GM12878 (cell line): ENCODE data around the gene TUBAL3.

Experiments used
- ATF2 ChIP-seq: IDR thresholded peaks from 2 replicates; pipeline ENCODE4 v1.6.1; 2012; ENCODE audit warnings: low read length, inconsistent platforms
- BHLHE40 ChIP-seq, 2 experiments: fragments of 450-650 bp in 1 of 2; IDR thresholded peaks; 2 replicates each; pipeline ENCODE4 v1.6.1; 2011 to 2017; ENCODE audit warnings: low read depth in 2 of 2, borderline replicate concordance in 1 of 2, improper control_type of control experiment in 1 of 2, low read length in 1 of 2, mild to moderate bottlenecking in 1 of 2
- CTCF ChIP-seq, 3 experiments: IDR thresholded peaks in 2 of 3; conservative IDR thresholded peaks in 1 of 3; 2 replicates each; pipeline ENCODE4 v1.5.1; 2011; ENCODE audit warnings: low read depth in 3 of 3, low read length in 3 of 3, mild to moderate bottlenecking in 3 of 3, control low read depth in 2 of 3, moderate library complexity in 2 of 3, inconsistent platforms in 1 of 3, mixed read lengths in 1 of 3; ENCODE audit not compliant: control insufficient read depth in 2 of 3, insufficient read depth in 1 of 3; ENCODE audit errors: extremely low read depth in 1 of 3
- EZH2 ChIP-seq: IDR thresholded peaks from 2 replicates; pipeline ENCODE4 v1.6.1; 2012; ENCODE audit warnings: low read depth, mild to moderate bottlenecking, control low read depth, inconsistent platforms, low read length, borderline replicate concordance; ENCODE audit not compliant: control insufficient read depth
- FOXM1 ChIP-seq: IDR thresholded peaks from 2 replicates; pipeline ENCODE4 v1.6.1; 2012; ENCODE audit warnings: low read depth, mild to moderate bottlenecking, inconsistent platforms, low read length, moderate library complexity
- KDM1A ChIP-seq: fragments of 200-600 bp; sonication (generic); IDR thresholded peaks from 2 replicates; pipeline ENCODE4 v1.6.1; 2016; ENCODE audit warnings: borderline replicate concordance
- SUPT20H ChIP-seq: IDR thresholded peaks from 2 replicates; pipeline ENCODE4 v1.6.1; 2011; ENCODE audit warnings: low read depth, mild to moderate bottlenecking, low read length, moderate library complexity, borderline replicate concordance; ENCODE audit not compliant: control insufficient read depth

GRCh38 chr10:5440206-5440605 lies 35.6 kb upstream of the TUBAL3 start:
- TF ChIP-seq FOXM1 = no peak
- TF ChIP-seq CTCF (IDR thresholded peaks at IDR 0.05 in 2 of 3, conservative IDR thresholded peaks at IDR 0.05 in 1 of 3; ENCODE audit: control insufficient read depth in 2 of 3, extremely low read depth in 1 of 3, insufficient read depth in 1 of 3, low read depth in 3 of 3, low read length in 3 of 3) = no peak
- TF ChIP-seq EZH2 = no peak
- no peak for TF ChIP-seq KDM1A
- TF ChIP-seq SUPT20H = no peak
- no peak for TF ChIP-seq BHLHE40 (IDR thresholded peaks at IDR 0.05; ENCODE audit: borderline replicate concordance in 1 of 2, low read depth in 2 of 2, low read length in 1 of 2)
- no peak for TF ChIP-seq ATF2
